B cell (primary cell): ENCODE results near the gene ANO5. TPM values are rescaled to one million over a fixed set of nuclear protein-coding genes. Genes with fewer than 3 reads are reported as not detected.
A peak's percentile ranks its signal among the peaks of the same experiment; 100 is the strongest.

ENCODE experiments used
- ATAC-seq: fragments of 200-7000 bp; cut with Tn5 transposase; one replicate; pipeline ENCODE4 v1.10.0; 2021; ENCODE audit warnings: low read depth, mild to moderate bottlenecking, moderate number of reproducible peaks, moderate library complexity
- CTCF ChIA-PET: fragments of 350-600 bp; sonication (Branson Sonifier 250); formaldehyde crosslinking; loops from one replicate; lab custom pipeline; 2021; ENCODE audit warnings: antibody characterized with exemption, inconsistent platforms; lab: Charles Lee
- POLR2A ChIA-PET: fragments of 350-600 bp; sonication (Branson Sonifier 250); formaldehyde crosslinking; loops from one replicate; lab custom pipeline; 2021; ENCODE audit warnings: antibody characterized with exemption; lab: Charles Lee
- DNase-seq: peaks from one replicate; pipeline ENCODE4 v3.0.0; 2013
- H2AFZ ChIP-seq: 2 replicates; pipeline ENCODE4 v1.6.1; 2012; ENCODE audit warnings: mild to moderate bottlenecking, low read depth, low read length; ENCODE audit not compliant: insufficient read depth, poor library complexity, severe bottlenecking
- H3K27ac ChIP-seq, 2 donors: 1 replicate in 1 of 2; 2 replicates in 1 of 2; pipeline ENCODE4 v1.5.1; 2012 to 2013; ENCODE audit warnings: low read length in 2 of 2, mild to moderate bottlenecking in 2 of 2, moderate library complexity in 1 of 2
- H3K27me3 ChIP-seq, 4 experiments: fragments of 200-600 bp in 1 of 4; sonication (generic) in 1 of 4; replicated peaks in 1 of 4; 1 replicate in 2 of 4; 2 replicates in 2 of 4; pipeline versions ENCODE4 v1.6.1 to v1.7.0; 2013 to 2016; ENCODE audit warnings: low read length in 3 of 4, mild to moderate bottlenecking in 2 of 4, mixed read lengths in 1 of 4, moderate library complexity in 1 of 4; ENCODE audit not compliant: insufficient read depth in 4 of 4, control insufficient read depth in 3 of 4; ENCODE audit errors: control extremely low read depth in 1 of 4
- H3K36me3 ChIP-seq, 2 experiments: replicated peaks in 1 of 2; 1 replicate in 1 of 2; 2 replicates in 1 of 2; pipeline versions ENCODE4 v1.6.1 to v1.7.1; 2013; ENCODE audit warnings: low read length in 1 of 2; ENCODE audit not compliant: insufficient read depth in 2 of 2, control insufficient read depth in 1 of 2; ENCODE audit errors: control extremely low read depth in 1 of 2, extremely low read depth in 1 of 2
- H3K4me1 ChIP-seq, 2 donors: fragments of 200-600 bp in 1 of 2; sonication (generic) in 1 of 2; 1 replicate in 1 of 2; 2 replicates in 1 of 2; pipeline versions ENCODE4 v1.5.1 to v1.6.1; 2013 to 2017; ENCODE audit warnings: low read length in 2 of 2; ENCODE audit not compliant: control insufficient read depth in 2 of 2, insufficient read depth in 2 of 2
- H3K4me2 ChIP-seq: replicated peaks from 2 replicates; pipeline ENCODE3; 2012; ENCODE audit warnings: mild to moderate bottlenecking, low read depth, low read length; ENCODE audit not compliant: poor library complexity, severe bottlenecking
- H3K4me3 ChIP-seq, 5 experiments: fragments of 200-600 bp in 1 of 5; sonication (generic) in 1 of 5; 1 replicate in 3 of 5; 2 replicates in 2 of 5; pipeline versions ENCODE4 v1.5.1 to v1.7.0; 2011 to 2016; ENCODE audit warnings: low read length in 4 of 5, mild to moderate bottlenecking in 4 of 5, low read depth in 2 of 5, control low read depth in 1 of 5, moderate library complexity in 1 of 5; ENCODE audit not compliant: insufficient read depth in 1 of 5; ENCODE audit errors: control extremely low read depth in 1 of 5, extremely low read depth in 1 of 5
- H3K79me2 ChIP-seq: fragments of 200-600 bp; sonication (generic); one replicate; pipeline ENCODE4 v1.6.0; 2016; ENCODE audit warnings: low read length; ENCODE audit not compliant: control insufficient read depth, insufficient read depth
- H3K9ac ChIP-seq: fragments of 200-600 bp; sonication (generic); 2 replicates; pipeline ENCODE4 v1.6.1; 2017; ENCODE audit warnings: mild to moderate bottlenecking, low read length, moderate library complexity
- H3K9me3 ChIP-seq, 3 donors: one replicate each; pipeline versions ENCODE4 v1.6.1 to v1.7.1; 2013; ENCODE audit warnings: low read length in 2 of 3; ENCODE audit not compliant: control insufficient read depth in 2 of 3, insufficient read depth in 1 of 3; ENCODE audit errors: control extremely low read depth in 1 of 3
- H4K20me1 ChIP-seq: 2 replicates; pipeline ENCODE4 v1.6.0; 2012; ENCODE audit warnings: mild to moderate bottlenecking, low read length; ENCODE audit not compliant: insufficient read depth, control insufficient read depth, poor library complexity, severe bottlenecking
- H3K27ac Mint-ChIP-seq: one replicate; pipeline ENCODE4 v1.8.0; 2021; ENCODE audit warnings: mixed read lengths
- H3K27me3 Mint-ChIP-seq: one replicate; pipeline ENCODE4 v1.8.0; 2021; ENCODE audit warnings: mixed read lengths
- H3K4me1 Mint-ChIP-seq: one replicate; pipeline ENCODE4 v1.8.0; 2021; ENCODE audit warnings: mixed read lengths
- H3K4me3 Mint-ChIP-seq: one replicate; pipeline ENCODE4 v1.8.0; 2021; ENCODE audit warnings: mixed read lengths
- H3K9me3 Mint-ChIP-seq: one replicate; pipeline ENCODE4 v1.8.0; 2022; ENCODE audit warnings: mixed read lengths; ENCODE audit not compliant: insufficient read depth
- EZH2 ChIP-seq: IDR thresholded peaks from 2 replicates; pipeline ENCODE4 v1.6.1; 2012; ENCODE audit warnings: borderline replicate concordance, low read depth, mild to moderate bottlenecking, moderate library complexity, low read length; ENCODE audit not compliant: insufficient read depth, poor library complexity, severe bottlenecking
- WGBS: methylation state at CpG from one replicate; pipeline ENCODE4 v1.1.5; 2013; ENCODE audit warnings: missing lambda C conversion rate; ENCODE audit not compliant: insufficient coverage; 5-methylcytosine and 5-hydroxymethylcytosine counted together
- intact Hi-C: fragments of 100-400 bp; cut with micrococcal nuclease; formaldehyde crosslinking; loops from one replicate; pipeline ENCODE4 v1.10.0; 2022
- polyA minus RNA-seq: library from RNA; depleted of rRNA, polyadenylated mRNA; stranded (reverse); fragments of >200 nt; gene quantifications from 2 replicates; pipeline ENCODE4 v1.2.3, GENCODE V29; 2012
- polyA plus RNA-seq: library from polyadenylated mRNA; depleted of rRNA; stranded (reverse); fragments of >200 nt; gene quantifications from 2 replicates; pipeline ENCODE4 v1.2.3, GENCODE V29; 2012
- total RNA-seq, 2 donors: library from RNA; stranded (reverse); fragments of 120-200 nt in 1 of 2; gene quantifications; 1 replicate in 1 of 2; 2 replicates in 1 of 2; pipeline versions ENCODE4 v1.2.3 to v1.2.4, GENCODE V29; 2013 to 2022
- TF ChIP-seq, protein P1 (sequence below): fragments of 200-600 bp; IDR thresholded peaks from one replicate; pipeline ENCODE4 v1.8.0; 2022; ENCODE audit warnings: antibody characterized with exemption, mild to moderate bottlenecking

ANO5 gene
- total RNA-seq (not detected in 2 replicates), polyA plus RNA-seq (not detected in 2 replicates), polyA minus RNA-seq (not detected in 2 replicates)
- total RNA-seq (2013) = 0.40 TPM

DNA sequence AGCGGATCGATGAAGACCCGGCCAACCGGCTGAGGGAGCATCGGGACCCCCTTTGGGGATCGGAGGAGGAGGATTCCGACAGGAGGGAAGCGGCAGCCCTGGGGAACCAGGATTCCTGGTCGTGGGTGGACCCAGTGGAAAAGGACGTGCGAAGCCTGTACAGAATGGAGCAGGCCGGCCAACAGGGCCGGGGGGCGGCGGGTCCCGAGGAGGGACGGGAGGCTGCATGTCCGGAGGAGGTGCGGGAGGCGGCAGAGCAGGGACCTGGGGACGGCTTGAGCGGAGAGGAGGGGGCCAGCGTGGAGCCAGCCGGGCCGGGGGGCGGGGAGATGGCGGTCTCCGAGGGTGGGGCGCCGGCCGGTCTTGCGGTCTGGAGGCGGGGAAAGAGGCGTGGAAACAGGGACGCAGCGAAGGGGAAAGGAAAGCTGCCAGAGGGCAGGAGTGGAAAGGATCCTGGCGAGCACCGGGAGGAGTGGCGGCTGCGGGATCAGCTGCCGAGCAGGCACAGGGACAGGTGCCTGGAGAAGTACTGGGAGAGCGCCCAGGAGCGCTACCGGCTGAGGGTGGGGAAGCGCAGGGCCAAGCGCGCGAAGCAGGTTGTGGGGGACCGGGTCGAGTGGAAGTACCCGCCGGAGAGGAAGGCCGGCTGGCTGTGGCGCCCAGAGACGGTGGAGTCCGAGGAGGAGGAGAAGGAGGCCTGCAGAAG, at the start of gene ANO5:
Gene ANO5 (plus strand): TSS at position 444 of the 706 bp plus-strand sequence. CDS start 408 bp downstream, outside the sequence.
- Histone ChIP-seq H3K4me2 (peak within 1 kb of the TSS; percentile 61), H3K79me2 (no peaks in the 10 kb centered on the region), H3K36me3 (no peaks in the 10 kb centered on the region), H3K4me3 (peak within 1 kb of the TSS in 3 of 5 experiments; percentile 20 to 39 (median 21)), H3K9ac (no peak within 1 kb of the TSS), H3K27me3 (peaks cover 0 to 13% (median 8%) of the 10 kb centered on the region in 4 experiments), H4K20me1 (no peaks in the 10 kb centered on the region), H3K9me3 (no peaks in the 10 kb centered on the region), H3K4me1 (peaks cover 14 to 17% of the 10 kb centered on the region in 2 donors), H3K27ac (no peak within 1 kb of the TSS), H2AFZ (peak within 1 kb of the TSS; percentile 42)
- 4% methylated on average over 56 of the region's 56 CpGs for WGBS
- Mint-ChIP-seq H3K27ac (no peak within 1 kb of the TSS), H3K9me3 (no peaks in the 10 kb centered on the region), H3K4me3 (peak within 1 kb of the TSS; percentile 74), H3K4me1 (peaks cover 17% of the 10 kb centered on the region), H3K27me3 (peaks cover 27% of the 10 kb centered on the region)
- peak; percentile 4 for DNase-seq
- ChIA-PET CTCF (no interaction called here), POLR2A (no interaction called here)
- intact Hi-C loops = no loop called here
- TF ChIP-seq, protein P1, sequence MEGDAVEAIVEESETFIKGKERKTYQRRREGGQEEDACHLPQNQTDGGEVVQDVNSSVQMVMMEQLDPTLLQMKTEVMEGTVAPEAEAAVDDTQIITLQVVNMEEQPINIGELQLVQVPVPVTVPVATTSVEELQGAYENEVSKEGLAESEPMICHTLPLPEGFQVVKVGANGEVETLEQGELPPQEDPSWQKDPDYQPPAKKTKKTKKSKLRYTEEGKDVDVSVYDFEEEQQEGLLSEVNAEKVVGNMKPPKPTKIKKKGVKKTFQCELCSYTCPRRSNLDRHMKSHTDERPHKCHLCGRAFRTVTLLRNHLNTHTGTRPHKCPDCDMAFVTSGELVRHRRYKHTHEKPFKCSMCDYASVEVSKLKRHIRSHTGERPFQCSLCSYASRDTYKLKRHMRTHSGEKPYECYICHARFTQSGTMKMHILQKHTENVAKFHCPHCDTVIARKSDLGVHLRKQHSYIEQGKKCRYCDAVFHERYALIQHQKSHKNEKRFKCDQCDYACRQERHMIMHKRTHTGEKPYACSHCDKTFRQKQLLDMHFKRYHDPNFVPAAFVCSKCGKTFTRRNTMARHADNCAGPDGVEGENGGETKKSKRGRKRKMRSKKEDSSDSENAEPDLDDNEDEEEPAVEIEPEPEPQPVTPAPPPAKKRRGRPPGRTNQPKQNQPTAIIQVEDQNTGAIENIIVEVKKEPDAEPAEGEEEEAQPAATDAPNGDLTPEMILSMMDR = no peak
- no peak for TF ChIP-seq EZH2
- no peak for ATAC-seq

DNA sequence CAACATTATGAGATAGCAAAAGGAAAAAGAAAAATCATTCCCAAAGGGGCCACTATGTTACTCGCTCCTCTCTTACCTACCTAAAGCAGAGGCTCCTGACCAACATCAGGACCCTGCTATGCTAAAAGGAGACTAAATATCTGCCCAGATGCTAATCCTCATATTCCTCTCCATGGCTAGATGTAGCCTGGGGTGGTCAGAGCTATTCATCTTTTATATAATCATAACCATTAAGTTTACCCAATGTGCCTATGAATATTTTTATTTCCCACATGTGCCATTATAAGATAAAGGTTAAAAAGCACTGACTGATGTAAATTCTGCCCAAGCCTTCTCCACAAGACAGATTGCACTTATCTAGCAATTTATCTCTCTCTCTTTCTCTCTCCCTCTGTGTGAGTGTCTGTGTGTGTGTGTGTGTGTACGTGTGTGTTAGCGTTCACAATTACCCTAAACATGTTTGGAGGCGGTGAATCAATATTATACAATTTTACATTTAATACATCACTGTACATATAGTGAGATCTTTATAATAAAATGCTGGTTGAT, 41.2 kb upstream of the ANO5 start:
- H3K27me3 ChIP-seq = no peaks in the 10 kb centered on the region
- POLR2A ChIA-PET = no interaction called here
- H2AFZ ChIP-seq = no peak overlapping the region
- H3K9ac ChIP-seq = no peak overlapping the region
- TF ChIP-seq, protein P1 = no peak
- no peak for TF ChIP-seq EZH2
- Mint-ChIP-seq H3K4me3 (no peak overlapping the region), H3K4me1 (no peaks in the 10 kb centered on the region), H3K27ac (no peak overlapping the region), H3K27me3 (no peaks in the 10 kb centered on the region), H3K9me3 (no peaks in the 10 kb centered on the region)
- no peak overlapping the region for H3K4me2 ChIP-seq
- H3K4me3 ChIP-seq = no peak overlapping the region
- DNase-seq = no peak
- H3K36me3 ChIP-seq = no peaks in the 10 kb centered on the region
- no CpG with 5 or more reads among the region's 4 CpGs for WGBS
- H4K20me1 ChIP-seq = no peaks in the 10 kb centered on the region
- no peaks in the 10 kb centered on the region for H3K4me1 ChIP-seq
- intact Hi-C loops = no loop called here
- peaks cover 0 to 6% (median 0%) of the 10 kb centered on the region in 3 donors for H3K9me3 ChIP-seq
- CTCF ChIA-PET = no interaction called here
- no peaks in the 10 kb centered on the region for H3K79me2 ChIP-seq
- H3K27ac ChIP-seq = no peak overlapping the region
- no peak for ATAC-seq
